A549 (cell line): ENCODE results near the gene RNF43.

Experiments
- CTCF ChIP-seq: fragments of >200 bp; sonication (Bioruptor Twin); formaldehyde crosslinking; IDR thresholded peaks from 3 replicates; pipeline ENCODE4 v1.5.1; 2016
- EHMT2 ChIP-seq: fragments of 200-600 bp; sonication (generic); IDR thresholded peaks from 2 replicates; pipeline ENCODE4 v1.6.1; 2016; ENCODE audit warnings: antibody characterized with exemption, low read depth, mild to moderate bottlenecking, moderate library complexity
- EP300 ChIP-seq, 2 experiments: fragments of >200 bp; sonication (Bioruptor Twin); formaldehyde crosslinking; IDR thresholded peaks; 2 replicates in 1 of 2; 3 replicates in 1 of 2; pipeline ENCODE4 v1.6.1; 2016 to 2017
- POLR2A ChIP-seq: IDR thresholded peaks from 2 replicates; pipeline ENCODE4 v1.6.1; 2012; ENCODE audit warnings: mild to moderate bottlenecking, low read length
- POLR2AphosphoS2 ChIP-seq: conservative IDR thresholded peaks from 2 replicates; pipeline ENCODE4 v1.6.1; 2012; ENCODE audit warnings: low read length, improper control_type of control experiment, inconsistent platforms
- USF2 ChIP-seq: fragments of 450-650 bp; IDR thresholded peaks from 2 replicates; pipeline ENCODE4 v1.6.1; 2014; ENCODE audit warnings: antibody characterized with exemption

GRCh38 chr17:58386708-58387107 is 30.6 kb downstream of the RNF43 start:
- TF ChIP-seq CTCF, result no peak
- TF ChIP-seq POLR2AphosphoS2, result no peak
- TF ChIP-seq EHMT2, result no peak
- no peak for TF ChIP-seq USF2
- no peak for TF ChIP-seq EP300 (IDR thresholded peaks at IDR 0.05)
- TF ChIP-seq POLR2A, result no peak
